SK-N-MC (cell line): ENCODE data around the gene HCFC1.

ENCODE experiments used
- DNase-seq: peaks from one replicate; pipeline ENCODE4 v3.0.0-alpha.2; 2011; ENCODE audit warnings: low read depth, low spot score
- H3K27ac ChIP-seq: fragments of 200-600 bp; sonication (generic); 2 replicates; pipeline ENCODE4 v1.5.1; 2016; ENCODE audit warnings: mixed run types
- H3K36me3 ChIP-seq: fragments of 200-600 bp; sonication (generic); 2 replicates; pipeline ENCODE4 v1.6.1; 2017; ENCODE audit warnings: antibody characterized with exemption, low read length, mixed read lengths; ENCODE audit not compliant: insufficient read depth
- H3K4me3 ChIP-seq: fragments of 200-600 bp; sonication (generic); 2 replicates; pipeline ENCODE4 v1.5.1; 2016
- H3K9ac ChIP-seq: fragments of 200-600 bp; sonication (generic); 2 replicates; pipeline ENCODE4 v1.8.0; 2017; ENCODE audit warnings: mixed run types, mixed read lengths; ENCODE audit not compliant: insufficient read length
- H3K9me3 ChIP-seq: fragments of 200-600 bp; sonication (generic); 2 replicates; pipeline ENCODE4 v1.6.1; 2017; ENCODE audit warnings: low read depth, mild to moderate bottlenecking, antibody characterized with exemption, low read length, moderate library complexity, mixed read lengths
- EZH2 ChIP-seq: fragments of 200-600 bp; sonication (generic); IDR thresholded peaks from one replicate; pipeline ENCODE4 v1.6.1; 2017; ENCODE audit warnings: antibody characterized with exemption
- FOXP2 ChIP-seq: optimal IDR thresholded peaks from 2 replicates; pipeline ENCODE3; 2011; ENCODE audit warnings: mild to moderate bottlenecking, moderate library complexity; ENCODE audit not compliant: insufficient read depth; ENCODE audit errors: extremely low read length, control extremely low read depth
- POLR2AphosphoS5 ChIP-seq: IDR thresholded peaks from 2 replicates; pipeline ENCODE4 v1.6.1; 2012; ENCODE audit warnings: mild to moderate bottlenecking, low read depth, low read length, borderline replicate concordance

HCFC1 gene

DNA sequence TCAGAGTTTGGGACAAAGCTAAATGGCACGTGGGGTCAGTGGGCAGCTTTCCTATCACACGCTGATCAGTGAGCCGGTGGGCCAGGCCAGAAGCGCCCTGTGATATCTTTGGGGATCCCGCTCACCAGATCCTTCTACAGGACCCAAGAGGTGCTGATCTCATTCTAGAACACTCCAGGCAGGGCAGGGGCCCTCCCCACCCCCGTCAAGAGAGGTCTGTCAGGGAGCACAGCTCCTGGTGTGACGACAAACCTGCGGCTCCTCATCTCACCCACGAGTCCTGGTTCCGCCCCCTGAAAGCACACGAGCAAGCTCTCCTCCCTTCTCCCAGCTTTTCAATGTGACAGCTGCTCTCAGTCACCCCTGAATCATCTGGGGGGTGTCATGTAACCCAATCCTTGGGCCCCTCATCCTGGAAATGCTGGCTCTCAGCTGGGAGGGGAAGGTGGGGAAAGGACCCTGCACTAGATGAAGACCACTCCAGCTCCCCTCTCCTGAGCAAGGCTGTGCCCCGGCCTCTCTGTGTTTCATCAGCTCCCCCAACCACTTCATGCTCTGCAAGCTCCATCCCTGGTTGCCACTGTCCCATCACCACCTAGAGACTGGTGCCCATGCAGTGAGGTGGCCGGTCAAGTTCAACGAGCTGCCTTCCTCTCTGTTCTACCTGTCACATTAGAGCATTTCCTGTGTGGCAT, 4.6 kb downstream of the HCFC1 start:
- TF ChIP-seq EZH2 = no peak
- no peak for TF ChIP-seq POLR2AphosphoS5
- no peak for TF ChIP-seq FOXP2
- Histone ChIP-seq H3K36me3 (peaks cover 30% of the 10 kb centered on the region; the same call in 1 of the 2 replicates), H3K27ac (no peak overlapping the region), H3K9ac (no peak overlapping the region), H3K4me3 (no peak overlapping the region), H3K9me3 (no peaks in the 10 kb centered on the region)
- DNase-seq = no peak

DNA sequence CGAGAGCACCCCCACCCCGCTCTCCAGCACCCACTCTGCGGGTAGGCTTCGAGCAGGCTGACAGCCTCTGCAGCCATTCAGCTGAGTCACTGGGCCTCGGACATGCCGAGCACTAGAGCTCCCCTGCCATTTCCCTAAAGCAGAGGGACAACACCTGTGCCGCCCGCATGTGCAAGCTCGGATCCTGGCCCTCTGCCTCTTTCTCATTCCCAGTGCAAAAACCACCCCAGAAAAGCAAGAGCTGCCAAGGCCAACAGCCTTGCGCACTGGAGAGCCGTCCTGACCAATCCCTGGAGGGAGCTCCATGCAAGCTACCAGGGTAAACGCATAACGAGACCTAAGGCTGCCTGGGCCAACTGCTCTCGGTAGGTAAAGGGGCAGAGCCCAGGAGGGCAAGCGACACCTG, 5.3 kb downstream of the HCFC1 start:
- Histone ChIP-seq H3K9ac (no peak overlapping the region), H3K4me3 (no peak overlapping the region), H3K36me3 (peaks cover 38% of the 10 kb centered on the region; the same call in 1 of the 2 replicates), H3K9me3 (no peaks in the 10 kb centered on the region), H3K27ac (no peak overlapping the region)
- TF ChIP-seq POLR2AphosphoS5 = no peak
- TF ChIP-seq FOXP2 = no peak
- no peak for TF ChIP-seq EZH2
- no peak for DNase-seq

DNA sequence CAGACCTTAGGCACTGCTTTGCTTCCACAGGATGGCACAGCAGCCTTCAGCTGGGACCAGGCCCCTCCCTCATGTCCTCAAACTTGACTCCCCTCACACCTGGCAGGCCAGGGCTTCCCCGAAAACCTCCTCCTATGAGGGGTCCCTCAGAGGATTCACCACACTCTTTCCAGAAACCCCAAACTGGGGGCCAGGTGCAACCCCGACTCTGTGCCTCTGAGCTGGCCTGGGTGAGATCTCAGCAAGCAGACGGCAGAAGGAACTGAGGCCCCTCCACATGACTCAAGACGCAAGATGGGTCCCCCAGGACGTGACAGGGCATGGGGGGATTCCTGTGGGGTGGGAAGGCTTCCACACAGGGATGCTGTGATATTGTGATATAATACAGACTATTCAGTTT, 6.2 kb downstream of the HCFC1 start:
- H3K27ac ChIP-seq = no peak overlapping the region
- H3K9ac ChIP-seq = no peak overlapping the region
- no peak for DNase-seq
- H3K9me3 ChIP-seq = no peaks in the 10 kb centered on the region
- peaks cover 45% of the 10 kb centered on the region; the same call in 1 of the 2 replicates for H3K36me3 ChIP-seq
- TF ChIP-seq FOXP2 (no peak), POLR2AphosphoS5 (no peak), EZH2 (no peak)
- no peak overlapping the region for H3K4me3 ChIP-seq

DNA sequence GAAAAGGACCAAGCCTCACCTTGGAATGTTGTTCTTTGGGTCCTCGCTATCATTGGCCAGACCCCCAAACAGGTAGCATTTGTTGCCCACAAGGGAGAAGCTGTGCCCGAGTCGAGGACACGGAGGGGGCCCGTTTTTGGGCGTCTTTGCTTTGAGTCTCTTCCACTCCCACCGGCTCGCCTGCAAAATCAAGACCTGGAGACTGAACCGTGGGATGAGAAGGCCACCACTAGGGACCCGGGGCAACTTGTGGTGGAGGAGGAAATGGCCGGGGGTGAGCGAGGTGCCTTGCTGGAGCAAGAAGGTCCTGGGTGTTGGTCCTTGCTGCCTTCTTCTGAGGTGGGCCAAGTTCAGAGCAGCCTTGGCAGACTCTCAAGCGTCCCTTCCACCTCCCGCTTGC, 7.5 kb downstream of the HCFC1 start:
- H3K9ac ChIP-seq = no peak overlapping the region
- TF ChIP-seq FOXP2 = no peak
- H3K4me3 ChIP-seq = no peak overlapping the region
- DNase-seq = no peak
- H3K27ac ChIP-seq = no peak overlapping the region
- no peaks in the 10 kb centered on the region for H3K9me3 ChIP-seq
- H3K36me3 ChIP-seq = peaks cover 51% of the 10 kb centered on the region; the same call in 1 of the 2 replicates

DNA sequence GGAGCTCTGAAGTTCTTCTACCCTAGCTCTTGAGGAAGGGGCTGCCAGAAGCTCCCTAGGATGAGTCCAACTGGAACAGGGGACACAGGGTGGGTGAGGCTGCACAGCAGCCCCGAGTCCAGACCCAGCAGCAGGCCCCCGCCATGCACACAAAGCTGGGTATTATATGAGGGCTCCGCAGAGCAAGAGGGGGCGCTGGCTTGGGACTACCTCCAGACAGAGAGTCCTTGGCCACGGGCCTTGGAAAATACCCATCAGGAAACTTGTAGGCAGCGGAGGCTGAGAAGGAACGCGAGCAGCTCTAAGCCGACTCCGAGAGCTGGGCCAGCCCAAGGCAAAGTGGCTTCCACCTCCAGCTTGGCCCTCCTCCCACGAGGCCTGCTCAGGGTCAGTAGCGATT, 8.1 kb downstream of the HCFC1 start:
- Histone ChIP-seq H3K9ac (no peak overlapping the region), H3K36me3 (peaks cover 53% of the 10 kb centered on the region; the same call in 1 of the 2 replicates)
- no peak for DNase-seq

DNA sequence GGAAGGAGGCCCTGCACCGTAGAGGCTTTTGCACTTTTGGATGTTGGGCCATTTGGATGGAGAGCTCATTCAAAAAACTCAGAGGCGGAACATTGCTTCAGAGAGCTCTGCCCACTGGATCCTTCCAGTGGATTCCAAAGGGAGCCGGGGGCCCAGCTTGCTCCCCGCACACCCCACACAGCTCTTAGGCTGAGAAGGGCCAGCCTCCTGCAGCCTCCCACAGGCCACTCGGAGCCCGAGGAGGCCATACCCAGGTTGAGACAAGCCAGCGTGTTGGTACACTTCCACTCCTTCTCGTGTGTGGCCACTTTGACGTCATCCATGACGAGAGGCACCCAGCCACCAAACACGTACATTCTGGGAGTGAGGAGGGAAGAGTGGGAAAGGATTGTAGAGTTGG, 10.3 kb downstream of the HCFC1 start:
- no peak overlapping the region for H3K9ac ChIP-seq
- no peaks in the 10 kb centered on the region for H3K9me3 ChIP-seq
- no peak overlapping the region for H3K4me3 ChIP-seq
- TF ChIP-seq EZH2 = no peak
- TF ChIP-seq POLR2AphosphoS5 = no peak
- TF ChIP-seq FOXP2 = no peak
- no peak for DNase-seq
- no peak overlapping the region for H3K27ac ChIP-seq
- peaks cover 70% of the 10 kb centered on the region; the same call in 1 of the 2 replicates for H3K36me3 ChIP-seq

More for the DNA sequence above, 8.1 kb downstream of the HCFC1 start:
- TF ChIP-seq POLR2AphosphoS5 (no peak), FOXP2 (no peak), EZH2 (no peak)
- H3K9me3 ChIP-seq = no peaks in the 10 kb centered on the region
- no peak overlapping the region for H3K4me3 ChIP-seq
- H3K27ac ChIP-seq = no peak overlapping the region

DNA sequence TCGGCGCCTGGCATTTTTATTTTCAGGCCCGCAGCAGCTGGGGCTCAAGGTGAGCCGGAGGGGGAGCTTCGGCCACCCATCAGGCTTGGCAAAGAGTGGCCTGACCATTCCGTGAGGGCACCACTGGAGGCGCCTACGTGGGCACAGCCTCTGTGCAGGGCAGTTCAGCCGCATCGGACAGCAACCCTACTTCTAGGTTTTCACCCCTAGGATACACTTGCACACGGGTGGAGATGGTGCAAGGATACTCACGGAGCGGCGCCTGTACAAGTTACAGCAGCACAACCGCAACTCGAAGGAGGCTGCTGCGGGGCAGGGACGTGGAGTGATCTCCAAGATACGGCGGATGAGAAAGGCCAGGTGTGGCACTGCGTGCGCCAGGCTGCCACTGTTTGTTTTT, 10.8 kb downstream of the HCFC1 start:
- no peak for TF ChIP-seq FOXP2
- no peak for TF ChIP-seq EZH2
- TF ChIP-seq POLR2AphosphoS5 = no peak
- Histone ChIP-seq H3K4me3 (no peak overlapping the region), H3K9ac (no peak overlapping the region), H3K9me3 (no peaks in the 10 kb centered on the region), H3K36me3 (peaks cover 75% of the 10 kb centered on the region; the same call in 1 of the 2 replicates), H3K27ac (no peak overlapping the region)
- no peak for DNase-seq

DNA sequence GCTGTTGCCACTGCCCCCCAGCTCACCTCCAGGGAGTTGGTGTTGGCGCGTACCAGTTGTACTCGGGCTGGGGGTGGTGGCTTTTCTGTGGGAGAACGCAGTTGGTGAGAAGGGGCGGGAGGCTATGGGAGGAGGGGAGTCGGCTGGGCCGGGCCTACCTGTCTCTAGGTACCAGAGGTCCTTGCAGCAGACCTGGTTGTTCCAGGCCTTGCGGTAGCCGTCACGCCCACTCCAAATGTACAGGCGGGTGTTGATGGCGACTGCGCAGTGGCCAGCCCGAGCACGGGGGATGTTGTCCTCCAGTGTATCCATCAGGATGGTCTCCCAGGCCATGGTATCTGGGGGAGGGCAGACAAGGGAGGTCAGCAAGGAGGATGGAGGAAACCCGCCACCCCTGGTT, 11.5 kb downstream of the HCFC1 start:
- no peak for DNase-seq
- Histone ChIP-seq H3K9ac (no peak overlapping the region), H3K36me3 (peaks cover 81% of the 10 kb centered on the region; the same call in 1 of the 2 replicates), H3K27ac (no peak overlapping the region), H3K9me3 (no peaks in the 10 kb centered on the region), H3K4me3 (no peak overlapping the region)
- TF ChIP-seq FOXP2 = no peak
- no peak for TF ChIP-seq POLR2AphosphoS5
- TF ChIP-seq EZH2 = no peak

DNA sequence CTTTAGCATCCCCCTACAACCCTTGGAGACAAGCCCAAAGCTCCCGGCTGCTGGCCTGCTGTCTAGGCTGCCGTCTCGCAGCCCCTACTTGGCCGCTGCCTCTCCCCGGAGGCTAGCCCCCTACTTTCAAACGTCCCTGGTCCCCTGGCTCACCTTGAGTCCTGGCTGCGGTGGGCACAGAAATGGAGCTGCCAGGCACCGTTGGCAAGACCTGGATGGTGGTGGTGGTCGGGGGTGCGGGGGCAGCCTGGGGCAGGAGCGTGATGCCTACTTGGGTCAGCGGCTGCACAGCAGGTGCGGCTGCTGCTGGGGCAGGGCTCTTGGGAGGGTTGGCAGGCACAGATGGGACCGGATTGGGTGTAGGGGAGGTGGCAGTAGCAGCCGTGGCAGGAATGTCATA, 12.0 kb downstream of the HCFC1 start:
- no peaks in the 10 kb centered on the region for H3K9me3 ChIP-seq

More for the DNA sequence above, 12.0 kb downstream of the HCFC1 start:
- Histone ChIP-seq H3K27ac (no peak overlapping the region), H3K36me3 (peaks cover 81% of the 10 kb centered on the region; the same call in 1 of the 2 replicates), H3K4me3 (no peak overlapping the region), H3K9ac (no peak overlapping the region)
- TF ChIP-seq POLR2AphosphoS5 (no peak), EZH2 (no peak), FOXP2 (no peak)
- DNase-seq = no peak
